Esophagus mucosa (tissue), 1 donor: ENCODE measurements around the gene CBS. TPM values are rescaled to one million over a fixed set of nuclear protein-coding genes. Genes with fewer than 3 reads are reported as not detected.
"Not testable (repeated sequence)": the region's sequence is repeated elsewhere in the genome, so short reads cannot be mapped to it uniquely, and the experiment has no call there.

Experiments
- ATAC-seq: fragments of 200-7000 bp; cut with Tn5 transposase; one replicate; pipeline ENCODE4 v1.9.1; 2020
- total RNA-seq: library from RNA; stranded (reverse); gene quantifications from one replicate; pipeline ENCODE4 v1.2.4, GENCODE V29; 2023
- donor health status: DM: yes; HTN: yes; CAD: no.

The CBS gene
- 0.80 TPM for total RNA-seq

DNA sequence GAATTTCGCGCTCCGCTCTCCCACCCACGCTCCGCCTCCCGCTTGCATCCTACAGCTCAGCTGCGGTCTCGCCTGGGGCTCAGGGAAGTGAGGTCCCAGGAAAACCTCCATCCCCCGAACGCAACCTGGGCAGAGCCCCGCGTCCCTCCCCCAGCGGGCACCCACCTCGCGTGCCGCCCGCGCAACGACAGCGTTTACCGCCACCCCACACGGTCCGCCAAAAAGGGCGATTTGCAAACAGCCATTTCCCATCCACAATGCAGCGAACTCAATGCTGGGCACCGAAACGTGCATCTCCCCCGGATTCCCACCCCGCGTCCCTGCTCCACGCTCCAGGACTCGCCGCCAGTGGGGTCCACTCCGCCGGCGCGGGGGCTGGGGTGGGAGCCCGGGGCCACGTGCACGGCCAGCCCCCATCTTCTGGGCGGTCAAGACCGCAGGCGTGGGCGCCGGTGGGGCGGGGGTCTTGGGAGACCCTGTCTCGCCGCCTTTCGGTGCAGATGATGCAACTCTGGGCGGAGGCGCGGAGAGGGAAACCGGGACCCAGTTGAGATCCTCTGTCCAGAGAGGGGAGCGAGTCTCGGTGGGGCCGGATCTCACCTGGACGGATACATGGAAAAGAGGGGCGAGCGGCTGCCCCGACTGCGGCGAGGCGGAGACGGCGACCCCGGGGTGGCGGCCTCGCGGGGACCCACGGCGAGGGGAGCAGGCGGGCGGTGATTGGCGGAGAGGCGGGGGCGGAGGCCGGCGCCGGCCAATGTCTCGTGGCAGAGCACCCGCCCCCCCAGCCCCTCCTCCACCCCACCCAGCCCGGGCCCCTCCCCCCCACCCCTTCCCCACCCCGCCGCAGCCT, at the start of gene CBS:
Gene CBS (minus strand): TSS at position 666 of the 853 bp plus-strand sequence. CDS start 3,642 bp downstream, outside the sequence.
- ATAC-seq = not testable (repeated sequence)

DNA sequence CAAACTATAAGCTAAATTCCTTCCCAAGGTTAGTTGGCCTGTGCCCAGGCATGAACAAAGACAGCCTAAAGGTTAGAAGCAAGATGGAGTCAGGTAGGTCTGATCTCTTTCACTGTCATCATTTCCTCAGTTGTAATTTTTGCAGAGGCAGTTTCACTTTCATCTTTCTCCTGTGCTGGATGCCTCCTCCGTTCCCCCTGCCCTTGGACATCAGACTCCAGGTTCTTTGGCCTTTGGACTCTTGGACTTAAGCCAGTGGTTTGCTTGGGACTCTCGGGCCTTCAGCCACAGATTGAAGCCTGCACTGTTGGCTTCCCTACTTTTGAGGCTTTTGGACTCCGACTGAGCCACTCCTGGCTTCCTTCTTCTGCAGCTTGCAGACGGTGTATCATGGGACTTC, 40.3 kb upstream of the CBS start:
- not testable (repeated sequence) for ATAC-seq

- ATAC-seq = not testable (repeated sequence)
These were observed 38.8 kb upstream of the CBS start for GRCh38 chr21:43114483-43114882.

GRCh38 chr21:43109006-43109405, 33.4 kb upstream of the CBS start:
- not testable (repeated sequence) for ATAC-seq

DNA sequence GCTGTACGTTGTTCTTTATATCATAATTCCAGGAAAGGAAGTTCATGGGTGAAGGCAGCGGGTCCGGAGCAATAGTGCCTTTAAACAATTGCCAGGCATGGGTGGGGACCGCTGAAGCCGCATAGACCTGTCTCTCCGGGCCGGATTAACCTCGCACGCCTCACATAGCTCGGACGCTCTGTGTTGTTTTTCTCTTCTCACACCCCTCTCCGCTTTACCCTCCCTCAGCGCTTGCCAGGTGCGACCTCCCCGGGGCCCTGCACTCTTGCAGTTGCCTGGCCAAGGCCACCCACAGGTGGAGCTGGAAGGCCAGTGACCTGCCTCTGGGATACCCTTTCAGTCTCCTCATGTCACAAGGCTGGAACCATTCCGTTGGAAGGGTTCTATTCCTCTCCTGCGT, 32.5 kb upstream of the CBS start:
- peak; percentile 50 for ATAC-seq

DNA sequence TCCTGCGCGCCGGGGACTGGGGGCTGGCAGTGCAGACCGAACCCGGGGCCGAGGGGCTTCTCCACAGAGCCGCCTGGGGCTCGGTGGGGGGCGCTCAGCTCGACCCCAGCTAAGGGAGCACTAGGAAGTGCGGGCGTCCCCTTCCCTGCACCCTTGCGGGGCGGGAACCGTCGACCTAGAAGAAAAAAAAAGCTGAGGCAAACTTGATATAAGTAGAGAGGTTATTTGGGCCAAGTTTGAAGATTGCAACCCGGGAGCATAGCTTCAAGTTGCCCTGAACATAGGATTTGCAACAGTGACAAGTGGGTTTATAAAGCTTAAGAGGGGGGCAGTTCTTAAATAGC, 32.1 kb upstream of the CBS start:
- not testable (repeated sequence) for ATAC-seq

GRCh38 chr21:43106965-43107793, 31.5 kb upstream of the CBS start, which contains the start of gene U2AF1:
Gene U2AF1 (minus strand): TSS chr21:43107570. CDS start chr21:43107494, 76 bp downstream.
- peak; percentile 99 for ATAC-seq

DNA sequence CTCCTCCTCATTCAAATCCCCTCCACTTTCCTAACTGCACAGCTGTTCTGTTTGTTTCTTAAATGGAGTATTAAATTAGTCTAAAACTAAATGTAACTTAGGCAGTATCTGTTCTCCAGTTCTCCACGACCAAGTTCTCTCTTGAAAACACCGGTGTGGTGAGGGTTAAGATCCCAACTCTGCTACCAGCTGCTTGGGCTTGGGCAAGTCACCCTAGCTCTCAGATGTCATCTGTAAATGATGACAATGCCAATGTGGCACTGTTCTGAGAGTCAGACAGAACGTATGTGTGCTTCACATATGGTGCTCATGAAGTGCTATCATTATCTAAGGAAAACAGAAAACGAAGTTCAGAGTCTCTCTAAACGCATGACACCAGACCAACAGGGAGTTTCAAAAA, 29.0 kb upstream of the CBS start:
- ATAC-seq = not testable (repeated sequence)

- ATAC-seq = not testable (repeated sequence)
These were observed 26.6 kb upstream of the CBS start for GRCh38 chr21:43102281-43102680.

GRCh38 chr21:43101676-43102075, 26.0 kb upstream of the CBS start:
- not testable (repeated sequence) for ATAC-seq

- ATAC-seq = not testable (repeated sequence)
These were observed 25.4 kb upstream of the CBS start for GRCh38 chr21:43101000-43101399.

DNA sequence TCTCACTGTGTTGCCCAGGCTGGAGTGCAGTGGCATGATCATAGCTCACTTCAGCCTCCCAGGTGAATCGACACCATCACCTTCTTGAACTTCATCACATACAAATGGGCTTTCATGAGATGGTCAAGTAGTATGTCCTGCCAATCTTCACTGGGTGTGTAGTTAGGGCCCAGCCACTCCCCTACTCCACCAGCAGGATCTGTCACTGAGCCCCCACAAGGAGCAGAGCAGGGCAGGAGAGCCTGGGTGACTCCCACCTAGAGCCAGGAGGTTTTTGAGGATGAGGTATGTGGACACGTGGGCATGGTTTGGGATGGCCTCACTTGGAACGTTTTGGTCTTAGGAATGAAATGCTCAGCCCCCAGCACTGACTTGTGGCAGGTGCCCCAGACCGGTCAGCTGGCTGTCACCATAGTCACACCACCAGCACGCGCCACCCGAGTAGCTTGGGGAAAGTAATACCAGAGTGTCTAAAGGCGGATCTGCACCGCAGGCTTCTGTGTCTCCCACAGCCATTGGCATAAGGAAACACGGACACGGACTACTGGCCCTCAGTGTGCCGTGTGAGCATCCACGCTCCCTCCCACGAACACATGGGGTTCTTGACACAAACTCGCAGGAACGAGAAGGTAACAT, 16.5 kb upstream of the CBS start:
- not testable (repeated sequence) for ATAC-seq

DNA sequence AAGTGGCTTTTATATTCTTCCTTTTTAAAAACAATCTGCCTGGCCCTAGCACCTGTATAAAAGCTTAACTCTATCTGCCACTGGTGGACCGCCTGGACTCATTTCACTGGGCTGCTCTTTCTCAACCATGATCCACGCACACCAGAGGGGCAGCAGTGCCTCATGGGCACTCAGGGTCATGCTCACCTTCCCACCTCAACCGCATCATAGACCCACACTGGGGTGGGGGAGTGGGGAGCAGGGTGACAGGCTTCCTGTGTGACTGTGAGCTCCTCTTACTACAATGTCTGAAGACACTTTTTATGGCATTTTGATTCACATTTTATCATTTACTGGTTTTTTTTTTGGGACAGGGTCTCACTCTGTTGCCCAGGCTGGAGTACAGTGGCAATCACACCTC, 15.3 kb upstream of the CBS start:
- not testable (repeated sequence) for ATAC-seq

DNA sequence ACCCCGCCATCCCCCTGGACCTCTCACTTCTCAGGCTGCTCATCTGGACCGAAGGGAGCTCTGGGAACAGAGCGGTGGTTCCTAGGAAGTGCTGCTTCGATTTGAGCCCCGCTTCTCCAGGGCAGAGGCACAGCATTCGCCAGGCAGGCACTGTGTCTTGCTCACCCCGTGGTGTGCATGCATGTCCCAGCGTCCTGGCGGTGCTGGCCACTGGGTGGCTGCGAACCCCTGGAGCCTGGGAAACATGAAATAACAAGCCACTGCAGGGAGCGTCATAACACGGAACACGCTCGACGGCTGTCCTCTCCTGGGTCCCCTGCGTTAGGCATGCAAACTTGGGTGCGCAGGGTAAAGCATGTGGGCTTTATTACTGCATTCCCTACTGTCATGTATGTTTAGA, 13.8 kb upstream of the CBS start:
- not testable (repeated sequence) for ATAC-seq

DNA sequence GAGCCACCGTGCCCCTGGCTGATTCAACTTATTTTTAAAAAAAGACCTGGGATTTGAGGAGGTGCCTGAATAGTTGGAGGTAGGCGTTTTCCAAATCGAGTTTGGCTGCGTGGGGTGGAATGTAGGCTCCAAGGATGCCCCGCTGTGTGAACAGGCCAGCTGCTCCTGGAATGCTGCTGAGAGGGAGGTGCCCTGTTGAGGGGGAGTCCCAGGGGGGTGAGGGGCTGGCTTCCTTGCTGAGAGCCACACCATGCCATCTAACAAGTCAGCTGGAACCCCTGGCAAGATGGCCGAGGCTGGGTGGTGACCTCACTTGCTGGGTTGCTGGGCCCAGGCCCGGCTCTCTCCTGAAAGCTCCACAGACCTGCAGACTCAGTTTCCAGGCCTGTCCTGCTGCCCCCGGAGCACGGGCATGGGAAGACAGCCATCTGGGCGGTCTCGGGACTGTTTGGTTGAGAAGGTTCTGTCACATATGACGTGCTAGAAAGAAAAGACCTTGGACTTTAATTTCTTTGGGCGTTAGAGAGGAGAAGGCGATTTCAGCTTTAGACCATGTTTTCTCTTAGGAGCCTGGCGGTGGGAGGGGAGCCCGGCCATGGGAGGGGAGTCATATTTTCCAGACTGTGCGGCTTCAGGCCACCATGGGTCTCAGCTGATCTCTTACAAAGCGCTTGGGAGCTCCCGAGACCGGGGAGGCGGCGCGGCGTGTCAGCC, 7.1 kb upstream of the CBS start:
- not testable (repeated sequence) for ATAC-seq

- ATAC-seq = peak; percentile 18
These were observed 1.0 kb upstream of the CBS start for GRCh38 chr21:43076643-43077042.

- not testable (repeated sequence) for ATAC-seq
These were observed 495 bp upstream of the CBS start for GRCh38 chr21:43076023-43076637.

GRCh38 chr21:43074401-43075169, 1.1 kb downstream of the CBS start:
- not testable (repeated sequence) for ATAC-seq

DNA sequence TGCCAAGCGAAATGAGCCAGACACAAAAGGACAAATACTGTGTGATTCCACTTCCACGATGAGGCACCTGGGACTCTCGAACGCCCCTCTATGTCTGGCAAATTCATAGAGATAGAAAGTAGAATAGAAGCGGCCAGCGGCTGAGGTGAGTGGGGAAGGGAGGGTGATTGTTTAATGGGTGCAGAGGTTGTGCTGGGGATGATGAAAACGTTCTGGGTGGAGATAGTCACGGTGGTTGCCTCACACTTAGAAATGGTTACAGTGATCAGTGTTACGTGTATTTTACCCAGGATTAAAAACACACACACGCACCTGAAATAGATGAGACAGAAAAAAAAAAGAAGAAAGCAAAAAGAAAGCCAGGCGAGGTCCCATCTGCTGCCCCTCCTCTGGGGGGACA, 2.9 kb downstream of the CBS start:
- not testable (repeated sequence) for ATAC-seq

DNA sequence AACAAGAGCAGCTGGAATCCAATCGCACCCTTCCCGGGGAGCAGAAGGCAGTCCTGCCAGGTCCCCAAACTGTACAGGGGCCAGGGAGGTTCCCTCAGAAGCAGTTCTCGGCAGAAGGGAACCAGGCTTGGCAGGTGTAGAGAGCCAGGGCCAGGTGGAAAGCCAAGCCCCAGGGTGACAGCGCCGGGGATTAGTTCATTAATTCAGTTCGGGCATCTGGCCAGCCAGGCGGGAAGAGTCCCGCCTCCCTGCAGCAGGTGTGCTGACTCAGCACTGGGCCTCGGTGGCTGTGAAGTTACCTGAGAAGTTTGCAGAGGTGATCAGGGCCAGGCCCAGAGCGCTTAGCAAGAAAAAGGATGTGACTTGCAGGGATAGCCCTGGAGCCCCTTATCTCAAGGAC, 6.0 kb downstream of the CBS start:
- peak; percentile 93 for ATAC-seq

DNA sequence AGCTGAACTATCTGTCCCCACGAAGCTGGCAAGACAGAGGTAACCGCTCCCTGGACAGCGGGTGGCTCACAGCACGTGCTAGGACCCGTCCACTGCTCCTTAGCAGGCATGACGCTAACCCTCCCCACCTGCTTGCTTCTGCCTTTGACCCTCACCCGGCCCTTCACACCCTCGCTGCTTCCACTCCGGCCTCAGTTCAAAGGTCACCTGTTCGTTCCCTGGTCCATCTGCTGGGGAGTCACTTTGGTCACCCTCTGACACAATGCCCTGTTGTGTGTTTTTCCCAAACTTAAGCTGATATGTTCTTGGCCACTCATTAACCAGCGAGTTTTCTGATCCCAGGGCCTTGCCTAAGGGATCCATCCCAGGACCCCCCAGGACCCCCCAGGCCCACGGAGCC, 7.6 kb downstream of the CBS start:
- ATAC-seq = not testable (repeated sequence)
